Measurements from ENCODE around the gene OR56B1.

Gene OR56B1

DNA sequence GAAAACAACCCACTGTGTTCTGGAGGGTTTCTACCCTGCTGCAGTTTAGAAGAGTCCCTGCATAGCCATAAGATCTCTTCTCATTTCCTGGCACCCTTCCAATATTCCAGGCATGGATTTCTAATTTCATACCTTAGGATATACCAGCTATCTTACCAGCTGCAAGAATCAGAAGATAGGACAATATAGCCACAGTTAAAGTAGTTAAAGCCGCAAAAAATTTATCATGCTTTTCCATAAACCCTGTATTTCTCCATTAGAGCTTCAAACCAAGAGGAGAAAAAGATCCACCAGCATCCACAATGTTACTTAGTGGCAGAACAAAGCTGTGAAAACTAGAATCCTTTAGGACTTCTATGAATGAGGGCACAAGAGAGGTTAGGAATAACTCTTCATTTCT is 8.6 kb upstream of the OR56B1 start:
- DNase-seq (ENCODE audit: low spot score): no peak

DNA sequence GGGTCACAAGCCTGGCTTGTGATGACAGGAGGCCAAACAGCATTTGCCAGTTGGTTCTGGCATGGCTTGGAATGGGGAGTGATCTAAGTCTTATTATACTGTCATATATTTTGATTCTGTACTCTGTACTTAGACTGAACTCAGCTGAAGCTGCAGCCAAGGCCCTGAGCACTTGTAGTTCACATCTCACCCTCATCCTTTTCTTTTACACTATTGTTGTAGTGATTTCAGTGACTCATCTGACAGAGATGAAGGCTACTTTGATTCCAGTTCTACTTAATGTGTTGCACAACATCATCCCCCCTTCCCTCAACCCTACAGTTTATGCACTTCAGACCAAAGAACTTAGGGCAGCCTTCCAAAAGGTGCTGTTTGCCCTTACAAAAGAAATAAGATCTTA is 843 bp downstream of the OR56B1 start:
- DNase-seq (ENCODE audit: low spot score): no peak

DNA sequence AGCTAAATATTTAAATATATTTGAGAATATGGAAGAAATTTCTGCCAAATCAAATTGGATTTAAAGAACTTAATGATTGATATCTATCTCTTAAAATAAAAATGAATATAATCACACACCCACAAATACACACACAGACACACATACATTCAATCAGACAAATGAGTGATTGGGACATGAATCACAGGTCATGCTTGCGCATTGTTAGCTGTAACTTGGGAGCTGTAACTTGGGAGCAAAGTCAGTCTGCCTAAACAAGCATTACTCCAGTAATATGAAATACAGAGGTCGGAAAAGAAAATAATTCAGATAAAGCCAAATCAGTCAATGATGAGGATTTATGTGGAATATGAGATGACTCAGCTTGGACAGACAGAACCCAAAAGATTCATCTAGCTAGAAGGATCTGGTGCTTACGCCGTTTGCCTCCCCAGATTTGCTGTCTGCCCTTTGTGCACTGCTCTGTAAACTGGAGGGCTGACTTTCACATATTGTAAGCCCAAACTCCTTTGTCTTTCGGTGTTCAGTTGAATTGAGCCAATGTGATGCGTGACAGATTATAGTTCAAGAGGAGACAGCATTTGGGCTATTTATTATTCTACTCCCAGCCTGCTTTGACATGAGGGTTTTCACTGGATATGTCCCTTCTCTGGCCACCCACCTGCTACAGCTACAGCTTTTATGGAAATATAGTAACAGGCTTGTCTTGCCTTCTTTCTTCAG is 1.6 kb downstream of the OR56B1 start:
- no peak for DNase-seq (ENCODE audit: low spot score)

DNA sequence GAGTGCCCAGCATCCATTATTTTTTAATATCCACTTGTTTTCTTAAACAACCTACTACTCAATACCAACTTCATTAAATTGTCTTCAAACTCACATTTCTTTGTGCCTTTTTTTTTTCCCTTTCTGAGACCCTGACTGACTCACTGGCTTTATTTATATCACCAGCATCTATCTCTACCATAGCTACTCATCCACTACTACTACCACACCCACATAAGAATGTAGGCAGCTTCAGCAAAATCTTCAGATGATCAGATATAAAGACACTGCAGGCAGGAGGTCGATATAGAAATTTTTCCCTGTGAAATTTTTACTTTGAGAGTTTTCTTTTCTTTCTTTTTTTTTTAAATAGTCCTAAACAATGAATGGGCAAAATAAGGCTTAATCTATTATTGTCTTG is 2.2 kb downstream of the OR56B1 start:
- DNase-seq (ENCODE audit: low spot score): no peak

DNA sequence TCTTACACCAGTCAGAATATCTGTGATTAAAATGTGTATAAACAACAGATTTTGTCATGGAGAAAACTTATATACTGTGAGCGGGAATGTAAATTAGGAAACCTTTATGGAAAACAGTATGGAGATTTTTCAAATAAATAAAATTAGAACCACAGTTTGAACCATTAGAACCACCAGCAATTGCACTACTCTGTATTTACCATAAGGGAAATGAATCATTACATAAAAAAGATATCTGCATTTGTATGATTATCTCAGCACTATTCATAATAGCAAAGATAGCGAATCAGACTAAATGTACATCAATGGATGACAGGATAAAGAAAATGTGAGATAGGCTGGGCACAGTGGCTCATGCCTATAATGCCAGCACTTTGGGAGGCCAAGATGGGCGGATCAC is 10.4 kb downstream of the OR56B1 start:
- no peak for DNase-seq (ENCODE audit: low spot score)

DNA sequence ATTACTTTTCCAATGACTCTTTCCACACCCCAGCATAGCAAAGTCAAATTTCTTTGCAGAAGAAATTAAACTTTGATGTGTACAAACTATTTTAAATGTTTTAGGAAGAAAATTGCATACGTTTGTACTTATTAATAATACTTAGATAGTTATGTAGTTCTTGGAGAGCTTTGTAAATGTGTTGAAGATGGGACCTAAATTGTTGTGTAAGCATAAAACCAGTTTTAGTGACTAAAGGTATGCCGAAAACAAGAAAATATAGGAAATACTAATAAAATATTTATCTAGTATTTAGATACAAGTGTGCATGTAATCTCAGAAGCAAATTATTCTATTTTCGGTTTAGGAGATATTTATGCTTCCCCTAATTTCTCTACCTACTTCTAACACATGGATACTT is 13.6 kb downstream of the OR56B1 start:
- DNase-seq (ENCODE audit: low spot score): no peak

DNA sequence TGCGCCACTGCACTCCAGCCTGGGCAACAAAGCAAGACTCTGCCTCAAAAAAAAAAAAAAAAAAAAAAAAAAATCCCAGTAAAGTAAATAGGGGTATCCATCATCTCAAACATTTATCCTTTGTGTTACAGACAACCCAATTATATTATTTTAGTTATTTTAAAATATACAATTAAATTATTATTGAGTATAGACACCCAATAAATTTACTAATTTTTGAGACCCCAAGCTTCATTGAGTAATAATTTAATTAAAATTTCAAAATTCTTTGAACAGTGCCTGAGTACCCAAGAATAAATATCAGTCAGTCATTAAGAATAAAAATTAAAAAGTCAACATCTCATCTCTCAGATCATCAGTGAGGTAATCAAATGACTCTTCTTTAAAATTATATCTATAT is 17.7 kb downstream of the OR56B1 start, which contains the start of gene OR52N4:
Gene OR52N4 (plus strand): TSS at position 301 of the 400 bp plus-strand sequence. CDS start 498 bp downstream, outside the sequence.
- no peak for DNase-seq (ENCODE audit: low spot score)

DNA sequence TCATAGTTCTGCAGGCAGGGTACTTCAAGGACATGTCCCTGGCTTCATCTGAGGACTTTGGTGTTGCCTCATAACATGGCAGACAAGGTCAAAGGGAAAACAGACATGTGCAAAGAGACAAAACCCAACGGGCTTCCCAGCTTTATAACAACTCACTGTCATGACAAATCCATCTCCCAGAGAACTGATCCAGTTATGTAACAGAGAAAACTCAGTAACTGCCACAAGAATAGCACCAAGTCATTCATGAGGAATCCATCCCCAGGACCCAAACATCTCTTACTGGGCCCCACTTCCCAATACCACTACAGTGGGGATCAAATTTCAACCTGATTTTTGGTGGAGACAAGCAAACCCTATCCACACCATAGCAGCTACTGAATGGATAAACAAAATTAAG is 30.8 kb downstream of the OR56B1 start:
- no peak for DNase-seq (ENCODE audit: low spot score)

DNA sequence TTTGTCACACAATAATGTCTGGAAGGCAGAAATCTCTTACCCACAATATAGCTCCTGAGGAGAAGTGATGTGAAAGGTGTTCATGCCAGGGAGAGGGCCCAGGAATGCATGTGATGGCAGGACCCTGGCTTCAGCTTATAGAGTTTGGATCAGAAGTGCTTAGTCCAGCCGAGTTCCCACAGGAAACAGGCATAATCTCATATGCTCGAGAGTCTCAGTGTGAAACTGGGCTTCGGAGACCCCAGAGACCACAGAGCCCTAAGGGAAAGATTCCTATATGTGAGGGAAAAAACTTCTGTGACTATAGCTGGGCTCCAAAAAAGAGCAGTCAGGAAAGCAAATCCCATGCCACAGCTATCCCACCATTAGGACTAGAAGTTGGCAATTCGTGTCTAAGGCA is 47.0 kb downstream of the OR56B1 start, which contains the start of gene OR52N5:
Gene OR52N5 (minus strand): TSS at position 101 of the 400 bp plus-strand sequence. CDS start 4,721 bp downstream, outside the sequence.
- DNase-seq (ENCODE audit: low spot score): no peak
